Activated naive CD8-positive, alpha-beta T cell treated with anti-CD3 and anti-CD28 coated beads, Interleukin-2, amount 10 ng/mL, durations not matched to agents 7 days and 5 days (primary cell): Measurements from ENCODE around the gene APBA1. TPM values are rescaled to one million over a fixed set of nuclear protein-coding genes. Genes with fewer than 3 reads are reported as not detected.

Experiments used
- ATAC-seq: fragments of 150-1000 bp; cut with Tn5 transposase; one replicate; pipeline ENCODE4 v1.10.0; 2021; ENCODE audit warnings: low read depth, moderate library complexity
- POLR2A ChIA-PET: fragments of 350-600 bp; sonication (Branson Sonifier 250); formaldehyde crosslinking; loops from one replicate; lab custom pipeline; 2021; ENCODE audit warnings: antibody characterized with exemption; lab: Charles Lee
- DNase-seq: peaks from one replicate; pipeline ENCODE4 v3.0.0; 2021
- H3K27ac Mint-ChIP-seq: one replicate; pipeline ENCODE4 v1.8.0; 2022; ENCODE audit warnings: mild to moderate bottlenecking, mixed read lengths
- H3K27me3 Mint-ChIP-seq: one replicate; pipeline ENCODE4 v1.8.0; 2022; ENCODE audit warnings: mild to moderate bottlenecking, moderate library complexity, mixed read lengths
- H3K36me3 Mint-ChIP-seq: one replicate; pipeline ENCODE4 v1.8.0; 2021; ENCODE audit warnings: mild to moderate bottlenecking, mixed read lengths
- H3K4me1 Mint-ChIP-seq: one replicate; pipeline ENCODE4 v1.8.0; 2021; ENCODE audit warnings: mixed read lengths
- H3K4me3 Mint-ChIP-seq: one replicate; pipeline ENCODE4 v1.8.0; 2022; ENCODE audit warnings: mild to moderate bottlenecking, moderate library complexity, mixed read lengths
- H3K9me3 Mint-ChIP-seq: one replicate; pipeline ENCODE4 v1.8.0; 2021; ENCODE audit warnings: mixed read lengths
- total RNA-seq, 2 experiments: library from RNA; stranded (reverse); gene quantifications; one replicate each; pipeline ENCODE4 v1.2.3, GENCODE V29; 2021

APBA1 gene
- total RNA-seq, 2 experiments from 2014 or later: 0.11 TPM

- DNase-seq: no peak
- Mint-ChIP-seq H3K36me3 (no peaks in the 10 kb centered on the region), H3K27me3 (no peaks in the 10 kb centered on the region), H3K9me3 (no peaks in the 10 kb centered on the region), H3K27ac (no peak overlapping the region), H3K4me3 (no peak overlapping the region), H3K4me1 (no peaks in the 10 kb centered on the region)
- POLR2A ChIA-PET: no interaction called here
- ATAC-seq: no peak
Measured at GRCh38 chr9:69433968-69434367, 238.2 kb downstream of the APBA1 start.

- no peak overlapping the region for H3K27ac Mint-ChIP-seq
- H3K36me3 Mint-ChIP-seq: no peaks in the 10 kb centered on the region
- POLR2A ChIA-PET: no interaction called here
- no peaks in the 10 kb centered on the region for H3K27me3 Mint-ChIP-seq
- H3K4me1 Mint-ChIP-seq: no peaks in the 10 kb centered on the region
- no peaks in the 10 kb centered on the region for H3K9me3 Mint-ChIP-seq
- DNase-seq: no peak
- H3K4me3 Mint-ChIP-seq: no peak overlapping the region
- ATAC-seq: no peak
Measured at GRCh38 chr9:69433392-69433791, 238.8 kb downstream of the APBA1 start.

- POLR2A ChIA-PET: no interaction called here
- Mint-ChIP-seq H3K9me3 (no peaks in the 10 kb centered on the region), H3K4me3 (no peak overlapping the region), H3K36me3 (no peaks in the 10 kb centered on the region), H3K27me3 (no peaks in the 10 kb centered on the region), H3K27ac (no peak overlapping the region), H3K4me1 (no peaks in the 10 kb centered on the region)
- ATAC-seq (no peak), DNase-seq (no peak)
Measured at GRCh38 chr9:69432623-69433022, 239.5 kb downstream of the APBA1 start.

- POLR2A ChIA-PET: no interaction called here
- H3K9me3 Mint-ChIP-seq: no peaks in the 10 kb centered on the region
- H3K27ac Mint-ChIP-seq: no peak overlapping the region
- H3K36me3 Mint-ChIP-seq: no peaks in the 10 kb centered on the region
- no peak overlapping the region for H3K4me3 Mint-ChIP-seq
- no peaks in the 10 kb centered on the region for H3K27me3 Mint-ChIP-seq
- ATAC-seq: no peak
- H3K4me1 Mint-ChIP-seq: no peaks in the 10 kb centered on the region
- DNase-seq: no peak
Measured at GRCh38 chr9:69431777-69432176, 240.4 kb downstream of the APBA1 start.

- no peak overlapping the region for H3K4me3 Mint-ChIP-seq
- POLR2A ChIA-PET: no interaction called here
- no peak for DNase-seq
- no peaks in the 10 kb centered on the region for H3K9me3 Mint-ChIP-seq
- no peaks in the 10 kb centered on the region for H3K36me3 Mint-ChIP-seq
- ATAC-seq: no peak
- no peak overlapping the region for H3K27ac Mint-ChIP-seq
- H3K4me1 Mint-ChIP-seq: no peaks in the 10 kb centered on the region
- no peaks in the 10 kb centered on the region for H3K27me3 Mint-ChIP-seq
Measured at GRCh38 chr9:69431203-69431602, 241.0 kb downstream of the APBA1 start.

GRCh38 chr9:69430206-69430605, 242.0 kb downstream of the APBA1 start:
- H3K4me1 Mint-ChIP-seq: no peaks in the 10 kb centered on the region
- H3K9me3 Mint-ChIP-seq: no peaks in the 10 kb centered on the region
- H3K4me3 Mint-ChIP-seq: no peak overlapping the region
- H3K36me3 Mint-ChIP-seq: no peaks in the 10 kb centered on the region
- ATAC-seq (no peak), DNase-seq (no peak)
- POLR2A ChIA-PET: no interaction called here
- H3K27me3 Mint-ChIP-seq: no peaks in the 10 kb centered on the region
- no peak overlapping the region for H3K27ac Mint-ChIP-seq

GRCh38 chr9:69429281-69429680, 242.9 kb downstream of the APBA1 start:
- H3K27me3 Mint-ChIP-seq: no peaks in the 10 kb centered on the region
- no peaks in the 10 kb centered on the region for H3K36me3 Mint-ChIP-seq
- H3K9me3 Mint-ChIP-seq: no peaks in the 10 kb centered on the region
- DNase-seq (no peak), ATAC-seq (no peak)
- H3K4me3 Mint-ChIP-seq: no peak overlapping the region
- no peak overlapping the region for H3K27ac Mint-ChIP-seq
- no peaks in the 10 kb centered on the region for H3K4me1 Mint-ChIP-seq
- POLR2A ChIA-PET: no interaction called here

GRCh38 chr9:69428017-69428785, 244.0 kb downstream of the APBA1 start:
- H3K9me3 Mint-ChIP-seq: no peaks in the 10 kb centered on the region
- H3K27ac Mint-ChIP-seq: no peak overlapping the region
- H3K4me1 Mint-ChIP-seq: no peaks in the 10 kb centered on the region
- no peak overlapping the region for H3K4me3 Mint-ChIP-seq
- no peak for ATAC-seq
- H3K27me3 Mint-ChIP-seq: no peaks in the 10 kb centered on the region
- POLR2A ChIA-PET: no interaction called here
- no peaks in the 10 kb centered on the region for H3K36me3 Mint-ChIP-seq
- no peak for DNase-seq

GRCh38 chr9:69427286-69427685, 244.9 kb downstream of the APBA1 start:
- no peaks in the 10 kb centered on the region for H3K27me3 Mint-ChIP-seq
- H3K4me1 Mint-ChIP-seq: no peaks in the 10 kb centered on the region
- no peak for ATAC-seq
- H3K36me3 Mint-ChIP-seq: no peaks in the 10 kb centered on the region
- no peak for DNase-seq
- no peak overlapping the region for H3K4me3 Mint-ChIP-seq
- no peak overlapping the region for H3K27ac Mint-ChIP-seq
- POLR2A ChIA-PET: no interaction called here
- no peaks in the 10 kb centered on the region for H3K9me3 Mint-ChIP-seq

- no peaks in the 10 kb centered on the region for H3K4me1 Mint-ChIP-seq
- DNase-seq (no peak), ATAC-seq (no peak)
- no peaks in the 10 kb centered on the region for H3K27me3 Mint-ChIP-seq
- no peaks in the 10 kb centered on the region for H3K36me3 Mint-ChIP-seq
- H3K27ac Mint-ChIP-seq: no peak overlapping the region
- no peaks in the 10 kb centered on the region for H3K9me3 Mint-ChIP-seq
- POLR2A ChIA-PET: no interaction called here
- H3K4me3 Mint-ChIP-seq: no peak overlapping the region
Measured at GRCh38 chr9:69425136-69425801, 246.9 kb downstream of the APBA1 start.

GRCh38 chr9:69421908-69422801, 250.0 kb downstream of the APBA1 start:
- peak; percentile 33 for DNase-seq
- ATAC-seq: peak; percentile 50
- no peaks in the 10 kb centered on the region for H3K9me3 Mint-ChIP-seq
- H3K36me3 Mint-ChIP-seq: no peaks in the 10 kb centered on the region
- H3K27ac Mint-ChIP-seq: no peak overlapping the region
- no peak overlapping the region for H3K4me3 Mint-ChIP-seq
- POLR2A ChIA-PET: no interaction called here
- H3K4me1 Mint-ChIP-seq: no peaks in the 10 kb centered on the region
- no peaks in the 10 kb centered on the region for H3K27me3 Mint-ChIP-seq

- POLR2A ChIA-PET: no interaction called here
- no peaks in the 10 kb centered on the region for H3K27me3 Mint-ChIP-seq
- no peak overlapping the region for H3K4me3 Mint-ChIP-seq
- H3K36me3 Mint-ChIP-seq: no peaks in the 10 kb centered on the region
- no peak for DNase-seq
- no peak for ATAC-seq
- H3K9me3 Mint-ChIP-seq: no peaks in the 10 kb centered on the region
- no peak overlapping the region for H3K27ac Mint-ChIP-seq
- no peaks in the 10 kb centered on the region for H3K4me1 Mint-ChIP-seq
Measured at GRCh38 chr9:69420611-69421270, 251.4 kb downstream of the APBA1 start.

- peaks cover 11% of the 10 kb centered on the region for H3K27me3 Mint-ChIP-seq
- no peak overlapping the region for H3K4me3 Mint-ChIP-seq
- H3K36me3 Mint-ChIP-seq: no peaks in the 10 kb centered on the region
- H3K27ac Mint-ChIP-seq: no peak overlapping the region
- H3K9me3 Mint-ChIP-seq: no peaks in the 10 kb centered on the region
- POLR2A ChIA-PET: no interaction called here
- no peaks in the 10 kb centered on the region for H3K4me1 Mint-ChIP-seq
- DNase-seq (no peak), ATAC-seq (no peak)
Measured at GRCh38 chr9:69412741-69413150, 259.4 kb downstream of the APBA1 start.
